Activated CD8-positive, alpha-beta memory T cell treated with anti-CD3 and anti-CD28 coated beads for 48 hours (primary cell): ENCODE measurements around the gene S100A12.

Experiments used
- DNase-seq, 3 experiments: peaks; one replicate each; pipeline ENCODE4 v3.0.0-alpha.2; 2020; ENCODE audit warnings: low read depth in 2 of 3, low spot score in 2 of 3

S100A12 gene

DNA sequence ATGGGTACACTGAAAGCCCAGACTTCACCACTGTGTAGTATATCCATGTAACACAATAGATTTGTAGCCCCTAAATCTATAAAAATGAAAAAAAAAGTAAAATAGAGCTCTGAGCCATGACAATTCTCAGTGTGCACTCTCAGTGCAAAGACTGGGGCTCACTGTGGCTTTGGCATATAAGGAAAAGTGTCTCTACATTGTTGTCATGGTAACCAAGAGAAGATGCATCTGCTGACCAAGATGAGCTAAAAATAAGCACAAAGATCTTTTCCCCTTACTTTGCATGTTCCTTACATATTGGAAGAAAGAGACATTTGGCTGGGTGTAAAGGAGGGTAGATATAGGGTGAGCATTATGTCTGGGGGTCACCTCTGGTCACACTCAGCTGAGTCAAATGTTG, 38.8 kb downstream of the S100A12 start:
- DNase-seq = no peak

DNA sequence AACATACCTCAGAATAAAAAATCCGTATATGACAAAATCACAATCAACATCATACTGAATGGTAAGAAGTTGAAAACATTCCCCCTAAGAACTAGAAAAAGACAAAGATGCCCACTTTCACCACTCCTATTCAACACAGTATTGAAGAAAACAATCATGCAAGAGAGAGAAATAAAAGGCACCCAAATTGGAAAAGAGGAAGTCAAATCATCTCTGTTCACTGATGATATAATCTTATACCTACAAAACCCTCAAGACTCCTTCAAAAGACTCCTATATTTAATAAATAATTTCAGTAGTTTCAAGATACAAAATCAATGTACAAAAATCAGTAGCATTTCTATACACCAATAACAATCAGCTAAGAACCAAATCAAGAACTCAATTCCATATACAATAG, 41.5 kb downstream of the S100A12 start:
- no peak for DNase-seq

DNA sequence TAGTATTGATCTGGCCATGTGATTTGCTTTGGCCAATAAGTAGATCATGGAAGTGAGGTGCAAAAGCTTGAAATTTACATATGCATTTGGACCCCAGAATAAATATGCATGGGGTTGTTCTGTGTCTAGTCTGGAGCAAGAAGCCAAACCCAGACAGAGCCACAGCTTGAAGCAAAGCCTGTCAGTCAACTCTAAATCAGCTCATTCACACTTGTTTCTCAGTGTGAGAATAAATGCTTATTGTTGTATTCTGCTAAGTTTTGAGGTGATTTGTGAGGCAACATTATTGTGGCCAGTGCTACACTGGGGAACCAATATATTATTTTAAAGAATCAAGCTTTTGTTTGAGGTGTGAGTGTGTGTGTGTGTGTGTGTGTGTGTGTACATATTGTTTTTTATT, 50.5 kb downstream of the S100A12 start:
- no peak for DNase-seq
